OCI-LY3 (cell line): ENCODE measurements around the gene TTC12.

ENCODE experiments used
- H2AFZ ChIP-seq: fragments of 200-600, 300-600 bp; shearing (Covaris generic); 2 replicates; pipeline ENCODE4 v1.6.0; 2014; ENCODE audit warnings: antibody characterized with exemption, low read depth, low read length
- H3K27ac ChIP-seq: fragments of 200-600, 300-600 bp; sonication (generic); 2 replicates; pipeline ENCODE4 v1.5.1; 2014; ENCODE audit warnings: mild to moderate bottlenecking, low read length, moderate library complexity, mixed read lengths
- H3K27me3 ChIP-seq: fragments of 200-600, 300-600 bp; sonication (generic); 2 replicates; pipeline ENCODE4 v1.6.1; 2014; ENCODE audit warnings: low read depth, low read length, mixed read lengths
- H3K36me3 ChIP-seq: fragments of 200-600, 300-600 bp; sonication (generic); replicated peaks from 2 replicates; pipeline ENCODE3; 2014; ENCODE audit warnings: low read depth, low read length, mixed read lengths
- H3K4me1 ChIP-seq: fragments of 300-600, 200-600 bp; sonication (generic); 2 replicates; pipeline ENCODE4 v1.6.1; 2014; ENCODE audit warnings: low read length, mixed read lengths
- H3K4me2 ChIP-seq: fragments of 200-600, 300-600 bp; sonication (generic); 2 replicates; pipeline ENCODE4 v1.6.1; 2014; ENCODE audit warnings: low read length, mixed read lengths
- H3K4me3 ChIP-seq: fragments of 300-600, 200-600 bp; sonication (generic); 2 replicates; pipeline ENCODE4 v1.5.1; 2014; ENCODE audit warnings: antibody characterized with exemption, mild to moderate bottlenecking, low read length, moderate library complexity
- H3K79me2 ChIP-seq: fragments of 300-600, 200-600 bp; shearing (Covaris generic); 2 replicates; pipeline ENCODE4 v1.6.1; 2014; ENCODE audit warnings: mild to moderate bottlenecking, low read length, mixed read lengths
- H3K9ac ChIP-seq: fragments of 300-600, 200-600 bp; shearing (Covaris generic); 2 replicates; pipeline ENCODE4 v1.6.0; 2014; ENCODE audit warnings: mild to moderate bottlenecking, low read length, moderate library complexity
- H3K9me3 ChIP-seq: fragments of 200-600, 300-600 bp; shearing (Covaris generic); 2 replicates; pipeline ENCODE4 v1.6.1; 2014; ENCODE audit warnings: low read length, mixed read lengths; ENCODE audit not compliant: insufficient read depth
- H4K20me1 ChIP-seq: fragments of 200-600, 300-600 bp; sonication (generic); 2 replicates; pipeline ENCODE4 v1.6.1; 2016; ENCODE audit warnings: low read length, mixed read lengths; ENCODE audit not compliant: insufficient read depth
- CTCF ChIP-seq: fragments of 200-600, 300-600 bp; sonication (generic); IDR thresholded peaks from 2 replicates; pipeline ENCODE4 v1.5.1; 2014; ENCODE audit warnings: antibody characterized with exemption, low read length, low read depth
- EZH2phosphoT487 ChIP-seq: fragments of 200-600 bp; shearing (Covaris generic); IDR thresholded peaks from 2 replicates; pipeline ENCODE4 v1.6.1; 2018; ENCODE audit warnings: antibody characterized with exemption, mixed run types, low read depth

The TTC12 gene

GRCh38 chr11:113288286-113288863 lies 26.0 kb upstream of the TTC12 start:
- Histone ChIP-seq H3K4me2 (no peak overlapping the region), H2AFZ (no peak overlapping the region), H3K36me3 (no peaks in the 10 kb centered on the region), H3K9me3 (no peaks in the 10 kb centered on the region), H3K4me1 (peaks cover 5% of the 10 kb centered on the region), H3K4me3 (no peak overlapping the region), H3K79me2 (no peaks in the 10 kb centered on the region), H4K20me1 (no peaks in the 10 kb centered on the region), H3K9ac (no peak overlapping the region), H3K27ac (no peak overlapping the region), H3K27me3 (peaks cover 70% of the 10 kb centered on the region)
- no peak for TF ChIP-seq EZH2phosphoT487
- no peak for TF ChIP-seq CTCF

DNA sequence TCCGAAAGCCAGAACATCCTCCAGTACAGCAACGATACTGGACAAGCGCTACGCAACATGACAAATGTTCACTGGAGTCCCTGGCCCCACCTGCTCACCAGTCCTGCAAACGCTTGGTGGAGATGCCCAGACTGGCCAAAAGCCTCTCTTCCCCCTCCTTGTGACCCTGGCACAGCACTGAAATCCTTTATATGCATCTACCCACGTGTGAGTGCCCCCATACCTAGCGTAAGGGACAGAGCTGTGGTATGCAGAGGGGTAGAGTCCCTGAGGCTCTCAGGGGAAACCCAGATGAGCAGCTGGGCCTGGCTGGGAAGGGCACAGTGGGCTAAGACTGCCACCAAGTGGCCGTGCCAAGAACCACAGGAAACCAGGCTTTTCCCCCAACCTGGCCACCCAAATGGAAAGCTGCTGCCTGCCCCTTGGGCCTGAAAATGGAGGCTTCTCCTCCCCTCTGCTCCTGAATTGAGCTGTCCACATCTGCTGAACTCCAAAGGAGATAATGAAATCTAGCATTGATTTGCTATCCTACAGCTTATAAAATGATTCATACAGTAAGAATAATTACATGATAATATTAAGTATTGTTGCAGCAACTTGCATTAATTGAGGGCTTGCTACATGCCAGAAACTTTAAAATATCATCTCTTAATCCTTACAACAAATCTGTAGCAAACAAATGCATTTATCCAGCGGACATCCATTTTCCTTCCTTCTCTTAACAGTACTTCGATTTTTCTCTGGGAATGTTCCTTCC lies 24.8 kb upstream of the TTC12 start:
- H2AFZ ChIP-seq = no peak overlapping the region
- H3K9ac ChIP-seq = no peak overlapping the region
- TF ChIP-seq CTCF = peak; percentile 86
- no peak for TF ChIP-seq EZH2phosphoT487
- H3K36me3 ChIP-seq = no peaks in the 10 kb centered on the region
- no peaks in the 10 kb centered on the region for H4K20me1 ChIP-seq
- H3K27me3 ChIP-seq = peaks cover 63% of the 10 kb centered on the region
- H3K9me3 ChIP-seq = no peaks in the 10 kb centered on the region
- H3K27ac ChIP-seq = no peak overlapping the region
- peaks cover 5% of the 10 kb centered on the region for H3K4me1 ChIP-seq
- H3K4me3 ChIP-seq = no peak overlapping the region
- peak overlapping the region; percentile 39 for H3K4me2 ChIP-seq
- no peaks in the 10 kb centered on the region for H3K79me2 ChIP-seq

DNA sequence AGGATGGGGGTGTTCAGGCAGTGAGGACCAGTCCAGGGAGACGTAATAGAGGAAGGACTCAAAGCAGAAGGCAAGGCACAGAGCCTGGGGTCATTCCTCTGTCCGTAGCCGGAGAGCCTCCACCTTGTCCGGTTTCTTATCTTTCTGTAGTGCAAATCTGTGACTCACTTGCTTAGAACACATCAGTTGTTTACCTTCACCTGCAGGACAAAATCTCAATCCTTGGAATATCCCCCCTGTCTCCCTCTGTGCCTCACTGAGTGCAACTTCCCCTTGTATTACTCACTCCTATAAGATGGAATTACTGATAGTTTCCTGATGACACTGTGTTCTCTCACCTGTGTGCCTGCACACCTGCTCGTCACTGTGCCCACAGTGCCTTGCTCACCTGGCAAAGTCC lies 20.4 kb upstream of the TTC12 start:
- Histone ChIP-seq H3K4me2 (no peak overlapping the region), H2AFZ (no peak overlapping the region), H3K9me3 (no peaks in the 10 kb centered on the region), H3K36me3 (no peaks in the 10 kb centered on the region), H3K79me2 (no peaks in the 10 kb centered on the region), H3K4me1 (peaks cover 5% of the 10 kb centered on the region), H3K9ac (no peak overlapping the region), H3K27ac (no peak overlapping the region), H4K20me1 (no peaks in the 10 kb centered on the region), H3K4me3 (no peak overlapping the region), H3K27me3 (peaks cover 34% of the 10 kb centered on the region)
- no peak for TF ChIP-seq CTCF
- no peak for TF ChIP-seq EZH2phosphoT487

DNA sequence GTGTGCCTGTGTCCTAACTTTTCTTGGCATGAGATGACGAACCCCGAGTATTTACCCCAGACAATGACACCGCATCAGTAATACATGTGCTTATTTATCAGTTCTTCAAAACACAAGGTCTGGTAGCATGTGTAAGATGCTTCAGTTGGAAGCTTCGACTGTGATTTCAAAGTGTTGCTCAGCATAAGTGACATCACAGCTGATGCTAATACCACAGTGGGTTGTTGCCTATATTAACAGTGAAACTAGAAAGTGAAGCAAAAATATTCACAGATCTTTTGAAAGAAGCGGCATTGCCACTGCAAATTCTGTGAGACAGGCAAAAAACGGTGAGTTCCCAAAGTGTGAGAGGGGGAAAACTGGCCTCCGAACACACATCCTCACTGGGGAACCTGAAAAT lies 18.4 kb upstream of the TTC12 start:
- no peaks in the 10 kb centered on the region for H3K4me1 ChIP-seq
- H3K36me3 ChIP-seq = no peaks in the 10 kb centered on the region
- H3K27me3 ChIP-seq = peaks cover 47% of the 10 kb centered on the region
- H3K79me2 ChIP-seq = no peaks in the 10 kb centered on the region
- no peaks in the 10 kb centered on the region for H3K9me3 ChIP-seq
- TF ChIP-seq CTCF (no peak), EZH2phosphoT487 (no peak)
- no peak overlapping the region for H2AFZ ChIP-seq
- no peak overlapping the region for H3K4me3 ChIP-seq
- H3K9ac ChIP-seq = no peak overlapping the region
- H3K4me2 ChIP-seq = no peak overlapping the region
- no peak overlapping the region for H3K27ac ChIP-seq
- no peaks in the 10 kb centered on the region for H4K20me1 ChIP-seq
